Limb (tissue), 2 donors: ENCODE results near the gene HIPK3.
"Not testable (repeated sequence)": the region's sequence is repeated elsewhere in the genome, so short reads cannot be mapped to it uniquely, and the experiment has no call there.

Experiments
- DNase-seq, 2 donors: peaks; one replicate each; pipeline ENCODE4 v3.0.0-alpha.2; 2016; ENCODE audit errors: extremely low spot score in 2 of 2

Gene HIPK3

GRCh38 chr11:33258631-33259205, 1.5 kb downstream of the HIPK3 start:
- peak in 1 of 2 donors; percentile 43 for DNase-seq

- no peak for DNase-seq
Observed at GRCh38 chr11:33259869-33260268, 2.7 kb downstream of the HIPK3 start.

GRCh38 chr11:33261350-33261749, 4.2 kb downstream of the HIPK3 start:
- DNase-seq, result not testable (repeated sequence)

- peak in 1 of 2 donors; percentile 29 for DNase-seq
Observed at GRCh38 chr11:33262011-33262645, 4.9 kb downstream of the HIPK3 start.

GRCh38 chr11:33263549-33263948, 6.4 kb downstream of the HIPK3 start:
- DNase-seq, result no peak

- no peak for DNase-seq
Observed at GRCh38 chr11:33264926-33265325, 7.7 kb downstream of the HIPK3 start.

GRCh38 chr11:33266393-33267215, 9.4 kb downstream of the HIPK3 start:
- no peak for DNase-seq

- no peak for DNase-seq
Observed at GRCh38 chr11:33268945-33269540, 11.9 kb downstream of the HIPK3 start.

GRCh38 chr11:33269822-33270221, 12.6 kb downstream of the HIPK3 start:
- no peak for DNase-seq

GRCh38 chr11:33271059-33271458, 13.9 kb downstream of the HIPK3 start:
- no peak for DNase-seq

- no peak for DNase-seq
Observed at GRCh38 chr11:33272338-33273107, 15.3 kb downstream of the HIPK3 start.

- no peak for DNase-seq
Observed at GRCh38 chr11:33273656-33274055, 16.5 kb downstream of the HIPK3 start.

GRCh38 chr11:33280411-33280810, 23.2 kb downstream of the HIPK3 start:
- no peak for DNase-seq

GRCh38 chr11:33281758-33282157, 24.6 kb downstream of the HIPK3 start:
- no peak for DNase-seq

- DNase-seq, result no peak
Observed at GRCh38 chr11:33284818-33285217, 27.6 kb downstream of the HIPK3 start.

GRCh38 chr11:33290319-33290718, 33.1 kb downstream of the HIPK3 start:
- DNase-seq, result no peak

GRCh38 chr11:33291004-33291777, 34.0 kb downstream of the HIPK3 start:
- DNase-seq, result no peak

- DNase-seq, result no peak
Observed at GRCh38 chr11:33292311-33292710, 35.1 kb downstream of the HIPK3 start.

GRCh38 chr11:33294224-33294623, 37.0 kb downstream of the HIPK3 start:
- DNase-seq, result no peak

- no peak for DNase-seq
Observed at GRCh38 chr11:33294797-33295196, 37.6 kb downstream of the HIPK3 start.

GRCh38 chr11:33296695-33297094, 39.5 kb downstream of the HIPK3 start:
- no peak for DNase-seq
